Measurements from ENCODE around the gene MRPS7. TPM values are rescaled to one million over a fixed set of nuclear protein-coding genes. Genes with fewer than 3 reads are reported as not detected.

MRPS7 gene
- total RNA-seq (2014; rRNA removed; shearing (Covaris generic)) = 54.8 and 58.2 TPM in 2 replicates

GRCh38 chr17:75261336-75262111 lies at the start of gene MRPS7, which contains the start of gene GGA3:
MRPS7 (plus strand) TSS chr17:75261879; CDS start chr17:75261901, 22 bp downstream.
GGA3 (minus strand) TSS chr17:75261606; CDS start chr17:75261587, 19 bp downstream.
- peak; percentile 87 for DNase-seq (ENCODE audit: low read depth)

DNA sequence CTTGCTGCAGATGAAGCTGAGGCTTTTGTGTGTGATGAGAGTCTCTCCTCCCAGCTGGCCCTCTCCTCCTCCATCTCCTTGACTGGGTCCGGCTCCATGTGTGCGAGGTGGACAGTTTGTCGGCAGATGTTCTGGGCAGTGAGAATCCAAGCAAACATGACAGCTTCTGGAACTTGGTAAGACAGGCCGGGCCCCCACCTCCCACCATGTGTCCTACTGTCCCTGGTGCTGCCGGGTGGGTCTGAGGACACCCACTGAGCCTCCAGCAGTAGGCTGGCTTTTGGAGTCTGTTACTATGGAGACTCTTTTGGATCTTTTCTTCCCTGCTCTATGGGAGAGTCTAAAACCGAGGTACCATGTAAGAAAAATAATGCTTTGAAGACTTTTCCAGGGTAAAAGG lies 43.5 kb upstream of the MRPS7 start:
- no peak for DNase-seq (ENCODE audit: low read depth)

DNA sequence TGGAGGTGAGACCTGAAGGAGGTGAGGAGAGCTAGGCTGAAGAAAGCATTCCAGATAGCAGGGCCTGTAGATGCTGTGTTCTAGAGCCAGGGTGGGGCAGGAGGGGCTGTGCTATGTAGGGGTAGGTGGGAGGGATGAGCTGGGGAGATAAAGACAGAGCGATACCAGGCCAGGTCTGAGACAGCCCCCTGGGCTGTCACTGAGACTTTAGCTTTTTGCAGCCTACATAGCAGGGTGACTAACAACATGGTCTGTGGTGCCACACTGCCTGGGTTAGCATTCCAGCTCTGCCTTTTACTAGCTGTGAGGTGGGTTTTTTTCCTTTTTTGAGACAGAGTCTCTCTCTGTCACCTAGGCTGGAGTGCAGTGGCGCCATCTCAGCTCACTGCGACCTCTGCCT lies 41.9 kb upstream of the MRPS7 start:
- no peak for DNase-seq (ENCODE audit: low read depth)

DNA sequence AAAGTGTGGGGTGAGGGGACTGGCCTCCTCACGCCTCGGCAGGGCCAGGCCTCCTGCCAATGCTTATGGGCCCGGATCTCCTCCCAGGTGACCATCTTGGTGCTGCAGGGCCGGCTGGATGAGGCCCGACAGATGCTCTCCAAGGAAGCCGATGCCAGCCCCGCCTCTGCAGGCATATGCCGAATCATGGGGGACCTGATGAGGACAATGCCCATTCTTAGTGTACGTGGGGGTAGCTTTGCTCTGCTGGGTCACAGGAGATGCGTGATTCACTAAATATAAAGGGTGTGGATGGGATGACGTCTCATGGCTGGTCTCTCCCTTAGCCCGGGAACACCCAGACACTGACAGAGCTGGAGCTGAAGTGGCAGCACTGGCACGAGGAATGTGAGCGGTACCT lies 36.7 kb upstream of the MRPS7 start:
- DNase-seq (ENCODE audit: low read depth) = no peak

DNA sequence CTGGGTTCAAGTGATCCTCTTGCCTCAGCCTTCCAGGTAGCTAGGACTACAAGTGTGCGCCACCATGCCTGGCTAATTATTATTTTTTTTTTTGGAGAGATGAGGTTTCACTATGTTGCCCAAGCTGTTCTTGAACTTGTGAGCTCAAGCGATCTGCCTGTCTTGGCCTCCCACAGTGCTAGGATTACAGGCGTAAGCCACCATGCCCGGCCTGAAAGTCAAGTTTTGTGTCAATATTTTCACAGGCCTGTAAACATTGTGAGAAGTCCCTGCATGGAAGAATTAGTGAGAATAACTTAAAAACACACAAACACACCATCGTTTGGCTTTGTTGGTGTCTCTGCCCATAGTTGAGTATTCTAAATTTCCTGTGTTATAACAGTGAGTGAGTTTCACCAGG lies 34.0 kb upstream of the MRPS7 start:
- no peak for DNase-seq (ENCODE audit: low read depth)

DNA sequence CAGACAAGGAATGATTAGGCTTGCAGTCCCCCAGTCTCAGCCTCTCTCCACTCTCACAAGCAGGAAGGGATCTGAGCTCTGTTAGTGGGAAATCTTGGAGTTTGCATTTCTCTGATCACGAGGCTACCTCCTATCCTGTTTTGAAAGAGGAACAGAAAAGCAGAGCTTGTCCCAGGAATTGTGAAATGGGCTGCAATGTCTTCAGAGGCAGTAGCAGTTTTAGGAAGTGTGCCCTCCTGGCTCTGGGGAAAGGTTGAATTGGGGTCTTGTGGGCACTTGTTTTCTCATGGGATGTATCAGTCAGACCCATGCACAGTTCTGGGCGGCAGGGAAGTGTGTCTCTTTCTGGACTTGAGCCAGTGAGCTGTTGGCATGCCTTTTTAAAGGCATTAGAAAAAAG lies 33.4 kb upstream of the MRPS7 start:
- no peak for DNase-seq (ENCODE audit: low read depth)

- DNase-seq (ENCODE audit: low read depth) = no peak
Observed at GRCh38 chr17:75228847-75229246, 32.8 kb upstream of the MRPS7 start.

GRCh38 chr17:75231071-75231470 lies 30.6 kb upstream of the MRPS7 start:
- no peak for DNase-seq (ENCODE audit: low read depth)

GRCh38 chr17:75231741-75232464 lies 29.8 kb upstream of the MRPS7 start:
- no peak for DNase-seq (ENCODE audit: low read depth)

GRCh38 chr17:75232786-75233185 lies 28.9 kb upstream of the MRPS7 start:
- DNase-seq (ENCODE audit: low read depth) = no peak

DNA sequence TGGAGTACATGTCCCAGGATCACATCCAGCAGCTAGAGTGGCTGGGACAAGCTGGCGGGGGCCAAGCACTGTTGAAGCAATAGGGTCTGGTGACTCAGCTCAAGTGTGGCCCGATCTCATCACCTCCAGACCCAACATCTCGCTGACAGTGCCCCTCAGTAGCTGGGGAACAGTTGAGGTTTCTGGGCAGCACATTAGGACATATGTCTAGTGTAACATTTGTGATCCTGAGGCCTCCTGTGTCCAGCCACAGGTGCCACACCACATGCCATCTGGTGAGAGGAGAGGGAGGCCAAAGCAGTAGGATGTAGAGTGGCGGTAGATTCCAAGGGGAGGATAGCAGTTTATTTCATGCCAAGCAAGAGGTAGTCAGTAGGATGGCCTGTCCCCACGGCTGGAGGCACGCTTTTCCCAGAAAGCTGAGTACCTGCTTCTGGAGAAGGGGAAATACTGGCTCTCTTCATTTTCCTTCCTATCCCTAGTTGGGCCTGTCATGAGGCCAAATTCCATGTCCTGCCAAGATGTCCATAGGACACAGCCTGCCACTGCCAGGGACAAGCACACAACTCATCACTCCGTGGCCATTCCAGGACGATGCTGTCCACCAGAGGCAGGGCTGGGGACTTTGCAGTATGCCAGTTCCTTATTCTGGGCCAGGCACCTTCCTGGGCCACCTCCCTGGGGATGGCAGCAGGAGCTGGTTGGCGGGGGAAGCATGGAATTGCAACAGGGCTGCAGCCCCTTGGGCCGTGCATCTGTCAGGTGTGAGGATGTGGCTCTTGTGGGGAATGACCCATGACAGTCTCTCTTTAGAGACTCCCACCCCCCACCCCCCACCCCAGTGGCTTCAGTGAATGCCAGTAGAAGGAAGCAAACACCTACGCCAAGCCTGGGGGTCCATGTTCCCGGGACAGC lies 24.3 kb upstream of the MRPS7 start:
- no peak for DNase-seq (ENCODE audit: low read depth)

DNA sequence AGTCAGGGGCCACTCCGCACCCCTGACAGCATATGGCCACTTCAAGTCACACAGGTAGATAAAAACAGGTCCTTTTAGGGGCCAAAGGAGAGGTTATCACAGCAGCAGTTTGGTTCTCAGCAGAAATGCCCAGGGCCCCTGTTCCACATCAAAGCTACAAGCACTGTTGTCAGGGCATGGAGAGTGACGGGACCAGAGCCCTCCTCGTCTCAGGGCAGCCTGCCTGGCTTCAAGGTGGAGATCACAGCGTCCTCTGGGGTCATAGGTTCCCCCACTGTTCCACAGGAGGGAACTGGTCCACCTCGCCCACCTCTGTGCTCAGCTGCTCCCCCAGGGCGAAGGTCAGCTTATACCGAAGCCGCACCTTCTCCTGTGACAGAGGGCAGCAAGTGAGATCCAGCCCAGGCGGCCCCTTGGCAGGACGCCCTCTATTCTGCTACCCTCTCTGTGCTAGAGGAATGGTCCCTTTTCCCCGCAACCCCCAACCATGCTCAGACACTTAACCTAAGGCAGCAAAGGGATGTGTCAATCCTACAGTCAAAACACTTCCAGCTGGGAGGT lies 23.6 kb upstream of the MRPS7 start:
- DNase-seq (ENCODE audit: low read depth) = no peak

GRCh38 chr17:75238684-75239191 lies 22.9 kb upstream of the MRPS7 start:
- DNase-seq (ENCODE audit: low read depth) = peak; percentile 56

GRCh38 chr17:75239214-75239613 lies 22.5 kb upstream of the MRPS7 start:
- DNase-seq (ENCODE audit: low read depth) = no peak

DNA sequence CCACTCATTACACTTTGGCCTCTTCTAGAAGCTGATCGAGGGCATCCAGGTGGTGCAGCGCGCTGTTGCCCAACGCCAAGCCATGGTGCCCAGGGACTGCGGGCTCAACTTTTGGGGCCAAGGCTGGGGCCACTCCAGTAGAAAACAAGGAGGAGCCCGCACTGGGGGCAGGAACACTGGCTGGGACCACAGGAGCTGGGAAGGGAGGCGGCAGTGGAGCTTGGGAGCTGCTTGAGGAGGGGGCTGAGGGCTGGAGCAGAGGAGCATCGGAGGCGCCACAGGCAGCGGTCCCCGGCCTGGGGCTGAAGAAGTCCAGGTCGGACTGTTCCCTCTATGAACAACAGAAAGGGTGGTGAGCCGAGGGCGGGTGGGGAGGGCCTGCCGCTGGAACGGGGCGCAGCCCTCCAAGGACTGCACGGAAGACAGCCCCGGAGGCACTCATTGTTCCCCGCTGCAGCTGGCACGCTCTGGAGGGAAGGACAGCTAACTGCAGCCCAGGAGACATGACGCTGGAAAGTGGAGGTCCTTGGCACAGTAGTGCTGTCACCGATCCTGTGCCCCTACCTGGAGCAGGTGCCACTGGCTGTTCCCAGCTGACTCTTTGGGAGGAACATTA lies 21.8 kb upstream of the MRPS7 start:
- DNase-seq (ENCODE audit: low read depth) = no peak

GRCh38 chr17:75240394-75241142 lies 21.1 kb upstream of the MRPS7 start:
- no peak for DNase-seq (ENCODE audit: low read depth)

DNA sequence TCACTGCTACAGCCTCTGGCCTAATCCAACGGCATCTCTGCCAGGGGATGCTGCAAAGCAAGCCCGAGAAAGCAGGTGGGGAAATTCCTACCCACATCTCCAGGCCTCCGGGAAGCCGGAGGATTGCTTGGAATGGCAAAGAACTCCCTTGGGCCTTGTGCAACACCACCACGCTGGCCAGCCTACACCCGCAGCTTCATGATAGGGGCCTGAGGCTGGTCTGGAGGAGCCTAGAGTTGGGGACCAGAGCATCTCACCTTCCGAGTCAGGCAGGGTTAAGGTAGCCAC lies 20.6 kb upstream of the MRPS7 start:
- DNase-seq (ENCODE audit: low read depth) = no peak

DNA sequence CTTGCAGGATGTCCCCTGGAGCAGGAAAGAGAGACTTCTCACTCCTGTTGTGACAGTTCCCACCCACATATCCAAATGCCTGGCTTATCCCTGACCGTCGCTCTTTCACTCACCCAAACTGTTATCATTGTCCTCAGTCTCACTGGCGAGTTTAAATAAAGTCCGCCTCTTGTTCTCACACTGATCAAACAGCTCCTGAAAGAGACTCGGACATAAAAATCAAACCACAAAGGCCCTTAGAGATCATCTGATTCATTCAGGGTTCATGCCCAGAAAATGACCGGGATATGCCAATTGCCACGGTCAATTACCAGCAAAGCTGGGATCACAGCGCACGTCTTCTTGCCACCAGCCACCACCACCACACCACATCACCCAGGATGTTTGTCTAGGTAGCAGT lies 20.2 kb upstream of the MRPS7 start:
- DNase-seq (ENCODE audit: low read depth) = peak; percentile 17

GRCh38 chr17:75241996-75242460 lies 19.7 kb upstream of the MRPS7 start:
- DNase-seq (ENCODE audit: low read depth) = peak; percentile 60

GRCh38 chr17:75242461-75243042 lies 19.1 kb upstream of the MRPS7 start:
- DNase-seq (ENCODE audit: low read depth) = no peak

Data from RPMI7951 (cell line).